Vagina (tissue), 2 donors: ENCODE results near the gene TTC23.

Source experiments
- CTCF ChIP-seq, 3 experiments: fragments of 450-650 bp in 2 of 3; fragments of 200-600 bp in 1 of 3; sonication (generic) in 1 of 3; IDR thresholded peaks; one replicate each; pipeline ENCODE4 v1.5.1; 2017 to 2019; ENCODE audit warnings: antibody characterized with exemption in 3 of 3, mild to moderate bottlenecking in 2 of 3, moderate library complexity in 2 of 3
- POLR2A ChIP-seq, 2 donors: fragments of 450-650 bp; IDR thresholded peaks; one replicate each; pipeline ENCODE4 v1.6.1; 2017; ENCODE audit warnings: antibody characterized with exemption in 2 of 2, mild to moderate bottlenecking in 2 of 2, moderate library complexity in 2 of 2
- POLR2AphosphoS5 ChIP-seq, 2 donors: sonication (generic); formaldehyde crosslinking; IDR thresholded peaks; one replicate each; pipeline ENCODE4 v1.9.0; 2017; ENCODE audit warnings: antibody characterized with exemption in 2 of 2, mild to moderate bottlenecking in 2 of 2, low read depth in 1 of 2; ENCODE audit not compliant: insufficient read depth in 1 of 2

GRCh38 chr15:99106417-99107220, 142.8 kb downstream of the TTC23 start:
- no peak for TF ChIP-seq CTCF (IDR thresholded peaks at IDR 0.05)
- peak in 1 of 2 donors; percentile 16 for TF ChIP-seq POLR2AphosphoS5 (IDR thresholded peaks at IDR 0.05; ENCODE audit: insufficient read depth in 1 of 2, low read depth in 1 of 2)
- no peak for TF ChIP-seq POLR2A (IDR thresholded peaks at IDR 0.05)
